GM21381 (cell line): Measurements from ENCODE around the gene SLC6A16.
A peak's percentile ranks its signal among the peaks of the same experiment; 100 is the strongest.
"Not testable (repeated sequence)": the region's sequence is repeated elsewhere in the genome, so short reads cannot be mapped to it uniquely, and the experiment has no call there.

Experiments
- ATAC-seq: cut with Tn5 transposase; IDR thresholded peaks from one replicate; pipeline ENCODE4 v1.9.1; 2021; ENCODE audit warnings: mild to moderate bottlenecking, moderate library complexity; ENCODE audit not compliant: unreplicated experiment

SLC6A16 gene

DNA sequence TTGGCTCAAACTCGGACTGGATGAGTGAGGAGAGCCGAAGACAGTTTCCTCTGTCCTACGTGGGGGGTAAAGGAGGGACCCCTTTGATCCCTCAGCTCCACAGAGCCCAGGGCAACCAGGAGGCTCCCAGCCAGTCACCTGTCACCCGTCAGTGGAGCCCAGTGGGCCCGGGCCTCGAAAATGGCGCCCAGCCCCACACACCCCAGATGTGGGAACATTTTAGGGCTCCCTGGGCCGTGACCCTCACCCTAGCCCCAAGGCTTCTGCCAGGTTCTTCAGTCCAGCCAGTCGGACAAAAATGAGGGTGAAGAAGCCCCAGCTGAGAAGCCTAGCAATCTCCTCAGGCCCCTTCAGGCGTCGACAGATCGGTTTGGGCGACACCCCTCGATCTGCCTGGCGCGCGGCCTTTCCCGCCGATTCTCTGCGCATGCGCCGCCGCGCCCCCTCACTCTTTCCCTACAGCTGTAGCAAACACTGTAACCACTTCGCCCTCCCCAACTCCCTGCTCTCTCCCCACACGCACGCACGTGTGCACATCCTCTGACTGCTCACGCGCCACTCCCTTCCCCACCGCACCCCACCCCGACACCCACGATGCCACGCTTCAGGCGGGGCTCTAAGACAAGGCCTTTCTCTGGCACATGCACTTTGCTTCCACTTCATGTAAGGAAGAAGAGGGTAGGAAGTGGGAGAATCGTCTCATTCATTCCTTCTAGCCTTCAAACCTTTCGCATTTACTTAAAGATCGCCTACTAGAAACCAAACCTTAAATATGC, at the start of gene SLC6A16:
Gene SLC6A16, minus strand, starts transcription at position 391 of the 776 bp plus-strand sequence. CDS start 13,844 bp downstream, outside the sequence.
- no peak for ATAC-seq

GRCh38 chr19:49373174-49373573, 48.2 kb upstream of the SLC6A16 start:
- not testable (repeated sequence) for ATAC-seq

GRCh38 chr19:49371184-49371583, 46.2 kb upstream of the SLC6A16 start:
- ATAC-seq = no peak

GRCh38 chr19:49368711-49369358, 43.8 kb upstream of the SLC6A16 start:
- ATAC-seq = no peak

DNA sequence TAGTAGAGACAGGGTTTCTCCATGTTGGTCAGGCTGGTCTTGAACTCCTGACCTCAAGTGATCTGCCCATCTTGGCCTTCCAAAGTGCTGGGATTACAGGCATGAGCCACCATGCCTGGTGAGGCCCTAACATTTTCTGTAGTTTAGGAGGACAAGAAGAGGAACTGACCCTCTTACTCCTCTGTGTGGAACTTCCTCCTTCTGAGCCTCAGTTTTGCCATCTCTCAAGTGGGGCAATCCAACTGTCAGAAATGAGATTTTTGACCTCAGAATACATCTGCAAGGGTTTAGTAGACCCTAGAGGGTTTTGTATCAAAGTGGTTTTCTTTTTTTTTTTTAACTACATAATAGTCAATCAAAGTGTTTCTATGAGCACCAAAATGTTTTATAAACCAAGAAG, 41.1 kb upstream of the SLC6A16 start:
- no peak for ATAC-seq

DNA sequence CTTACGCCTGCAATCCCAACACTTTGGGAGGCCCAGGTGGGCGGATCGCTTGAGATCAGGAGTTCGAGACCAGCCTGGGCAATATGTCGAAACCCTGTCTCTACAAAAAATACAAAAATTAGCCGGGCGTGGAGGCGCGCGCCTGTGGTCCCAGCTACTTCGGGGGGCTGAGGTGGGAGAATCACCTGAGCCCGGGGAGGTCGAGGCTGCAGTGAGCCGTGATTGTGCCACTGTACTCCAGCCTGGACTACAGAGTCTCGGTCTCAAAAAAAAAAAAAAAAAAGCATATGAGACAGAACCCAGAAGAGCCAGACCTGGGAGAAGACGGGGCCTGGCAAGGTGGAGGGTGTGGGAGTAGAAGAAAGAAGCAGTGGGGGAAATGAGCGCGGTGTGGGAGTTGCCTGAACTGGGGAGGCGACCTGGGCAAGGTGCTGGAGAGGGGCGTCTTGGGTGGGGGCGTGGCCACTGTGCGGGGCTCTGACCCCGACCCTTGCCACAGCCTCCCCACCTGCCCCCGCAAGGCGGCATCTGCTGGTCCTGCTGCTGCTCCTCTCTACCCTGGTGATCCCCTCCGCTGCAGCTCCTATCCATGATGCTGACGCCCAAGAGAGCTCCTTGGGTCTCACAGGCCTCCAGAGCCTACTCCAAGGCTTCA, 39.2 kb upstream of the SLC6A16 start:
- no peak for ATAC-seq

DNA sequence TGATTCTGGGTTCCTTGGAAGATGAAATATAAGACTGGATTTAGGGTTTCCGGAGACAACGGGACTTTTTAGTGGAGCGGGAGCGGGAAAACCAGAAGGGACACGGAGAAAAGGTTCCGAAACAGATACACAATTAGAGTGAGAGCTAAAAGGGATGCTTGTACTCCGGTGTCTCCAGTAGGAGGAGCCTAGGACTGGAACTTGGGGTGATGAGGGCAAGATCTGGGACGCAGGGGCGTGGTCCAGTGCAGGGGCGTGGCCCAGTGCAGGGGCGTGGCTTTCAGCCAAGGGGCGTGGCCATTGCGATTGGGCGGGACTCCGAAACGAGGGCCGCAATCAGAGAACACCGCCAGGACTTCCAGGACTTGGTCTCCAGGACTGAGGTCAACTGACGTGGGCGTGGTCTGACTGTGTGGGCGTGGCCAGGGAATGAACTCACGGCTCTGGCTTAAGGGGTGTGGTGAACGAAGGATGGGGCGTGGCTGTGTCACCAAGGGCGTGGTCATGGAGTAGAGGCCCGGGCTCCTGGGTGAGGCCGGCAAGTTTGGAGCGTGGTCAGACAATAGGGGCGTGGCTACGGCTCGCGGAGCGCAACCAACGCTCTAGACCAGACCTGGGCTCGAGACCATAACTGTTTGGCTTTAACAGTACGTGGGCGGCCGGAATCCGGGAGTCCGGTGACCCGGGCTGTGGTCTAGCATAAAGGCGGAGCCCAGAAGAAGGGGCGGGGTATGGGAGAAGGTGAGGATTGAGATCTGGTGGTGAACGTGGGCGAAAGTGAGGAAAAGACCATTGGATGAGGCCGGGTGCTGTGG, 38.5 kb upstream of the SLC6A16 start, which contains the start of gene DKKL1:
Gene DKKL1, plus strand, starts transcription at position 610 of the 815 bp plus-strand sequence. Its CDS starts 122 bp downstream, at position 732.
- ATAC-seq = peak; percentile 62

DNA sequence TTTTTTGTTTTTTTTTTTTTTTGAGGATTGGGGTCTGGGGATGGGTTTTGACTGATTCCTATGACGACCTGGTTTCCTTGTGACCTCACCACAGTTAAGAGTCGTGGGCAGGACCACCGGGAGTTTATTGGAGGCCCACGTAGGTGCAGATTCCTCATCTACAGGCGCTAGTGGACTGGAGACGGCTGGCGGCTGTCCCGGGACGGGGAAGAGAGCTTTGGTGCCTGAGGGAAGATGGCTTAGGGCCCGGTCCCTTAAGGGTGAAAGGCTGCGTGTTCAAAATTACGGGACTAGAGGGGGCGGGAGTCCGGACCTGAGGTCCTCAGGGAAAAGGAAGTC, 37.9 kb upstream of the SLC6A16 start:
- no peak for ATAC-seq

GRCh38 chr19:49362048-49362928, 37.3 kb upstream of the SLC6A16 start, which contains the start of gene TEAD2:
Gene TEAD2 (minus strand): TSS chr19:49362416. CDS start chr19:49360075, 2,341 bp downstream.
- no peak for ATAC-seq

DNA sequence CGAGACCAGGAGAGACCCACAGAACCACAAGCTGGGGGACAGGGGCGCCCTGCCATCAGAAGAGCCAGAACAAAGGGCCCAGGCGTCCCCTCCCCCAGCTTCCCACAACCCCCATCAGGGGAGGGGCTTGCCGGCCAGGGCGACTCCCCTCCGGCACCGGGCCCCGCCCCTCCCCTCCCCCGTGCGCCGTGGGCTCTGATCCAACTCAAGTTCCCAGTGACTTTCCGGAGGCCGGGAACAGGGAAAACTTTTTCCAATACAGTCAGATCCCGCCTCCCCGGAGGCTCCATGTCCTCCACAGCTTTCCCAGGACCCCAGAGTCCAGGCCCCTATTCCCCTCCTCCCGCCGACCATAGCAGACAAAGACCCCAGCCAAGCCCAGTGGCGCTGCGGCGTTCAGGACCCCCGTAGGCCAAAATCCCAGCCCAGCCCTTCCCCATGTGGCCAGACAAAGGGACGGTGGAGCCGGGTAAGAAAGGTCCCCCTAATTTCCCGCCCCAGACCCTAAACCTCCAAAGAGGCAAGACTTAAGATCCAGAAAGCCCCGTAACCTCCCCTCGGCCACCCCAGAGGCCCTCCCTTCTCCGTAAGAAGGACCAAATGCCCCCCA, 36.6 kb upstream of the SLC6A16 start:
- ATAC-seq = no peak

GRCh38 chr19:49359851-49360820, 35.1 kb upstream of the SLC6A16 start:
- no peak for ATAC-seq

- no peak for ATAC-seq
Observed at GRCh38 chr19:49357186-49357585, 32.2 kb upstream of the SLC6A16 start.

DNA sequence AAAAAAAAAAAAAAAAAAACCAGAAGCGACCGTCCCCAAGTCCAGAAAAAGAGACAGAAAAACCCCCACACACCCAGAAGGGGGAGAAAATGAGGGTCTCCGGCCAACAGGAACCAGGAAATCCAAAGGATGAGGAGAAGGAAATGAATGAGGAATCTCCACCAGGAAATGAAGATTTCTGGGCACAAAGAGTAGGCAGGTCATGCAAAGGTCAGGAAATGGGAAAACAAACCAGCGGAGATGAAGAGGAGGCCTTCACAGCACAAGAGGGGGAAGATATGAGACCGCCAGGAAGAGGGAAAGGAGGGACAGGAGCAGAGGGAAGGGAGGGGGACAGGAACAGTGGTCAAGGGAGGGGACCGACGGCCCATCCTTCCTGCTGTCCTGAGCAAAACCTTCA, 31.4 kb upstream of the SLC6A16 start:
- no peak for ATAC-seq

DNA sequence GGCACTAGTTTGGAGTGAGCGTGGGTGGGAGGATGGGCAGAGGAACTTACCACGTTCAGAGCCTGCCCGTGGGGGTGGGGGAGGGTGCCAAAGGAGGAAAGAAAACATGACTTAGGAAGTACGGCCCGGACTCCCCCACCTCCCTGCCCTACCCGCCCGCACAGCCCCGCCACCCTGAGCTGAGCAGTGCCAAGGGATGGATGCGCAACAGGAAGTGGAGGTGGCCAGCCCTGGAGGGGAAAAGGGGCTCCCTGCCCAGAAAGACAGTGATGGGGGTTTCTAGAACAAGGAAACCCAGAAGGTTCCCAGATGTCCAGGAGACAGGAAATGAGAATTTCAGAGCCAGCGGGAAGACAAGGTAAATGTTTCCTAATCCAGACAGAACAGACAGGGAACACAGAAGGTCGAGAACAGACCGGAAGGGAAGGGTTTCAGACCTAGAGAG, 30.9 kb upstream of the SLC6A16 start:
- no peak for ATAC-seq

- ATAC-seq = no peak
Observed at GRCh38 chr19:49349567-49349966, 24.6 kb upstream of the SLC6A16 start.

DNA sequence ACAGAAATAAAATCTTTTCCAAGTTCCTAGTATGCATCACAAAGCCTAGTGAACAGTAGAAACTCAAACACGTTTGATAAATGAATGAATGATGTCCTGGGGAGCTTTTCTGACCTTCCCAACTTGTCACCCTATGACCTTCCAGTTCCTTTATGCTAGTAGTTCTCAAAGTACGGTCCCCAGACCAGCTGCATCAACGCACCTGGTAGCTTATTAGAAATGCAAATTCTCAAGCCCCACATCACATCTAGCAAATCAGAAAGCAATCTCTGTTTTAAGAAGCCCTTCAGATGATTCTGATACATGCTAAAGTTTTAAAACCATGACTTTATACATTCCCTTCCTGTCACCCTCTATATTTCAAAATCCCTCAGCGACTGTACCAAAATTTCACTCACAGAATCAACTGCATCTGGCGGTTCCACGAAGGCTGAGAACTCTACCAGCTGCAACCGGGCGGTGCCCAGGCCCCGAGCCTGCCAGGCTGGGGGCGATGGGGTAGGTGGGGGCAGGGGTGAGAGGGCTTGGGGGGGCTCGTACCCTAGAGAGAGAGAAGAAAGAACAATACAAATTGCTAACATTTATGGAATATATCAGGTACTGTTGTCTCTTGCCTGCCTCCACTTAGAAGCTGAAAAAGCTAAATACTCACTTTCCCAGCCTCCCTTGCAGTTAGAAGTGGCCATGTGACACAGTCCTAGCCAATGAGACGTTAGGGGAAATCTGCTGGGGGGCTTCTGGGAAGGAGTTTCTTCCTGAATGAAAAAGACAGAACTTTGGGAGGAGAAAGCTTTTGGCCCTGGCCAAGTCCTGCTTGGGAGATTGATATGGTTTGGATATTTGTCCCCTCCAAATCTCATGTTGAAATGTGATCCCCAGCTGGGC, 23.6 kb upstream of the SLC6A16 start:
- no peak for ATAC-seq

DNA sequence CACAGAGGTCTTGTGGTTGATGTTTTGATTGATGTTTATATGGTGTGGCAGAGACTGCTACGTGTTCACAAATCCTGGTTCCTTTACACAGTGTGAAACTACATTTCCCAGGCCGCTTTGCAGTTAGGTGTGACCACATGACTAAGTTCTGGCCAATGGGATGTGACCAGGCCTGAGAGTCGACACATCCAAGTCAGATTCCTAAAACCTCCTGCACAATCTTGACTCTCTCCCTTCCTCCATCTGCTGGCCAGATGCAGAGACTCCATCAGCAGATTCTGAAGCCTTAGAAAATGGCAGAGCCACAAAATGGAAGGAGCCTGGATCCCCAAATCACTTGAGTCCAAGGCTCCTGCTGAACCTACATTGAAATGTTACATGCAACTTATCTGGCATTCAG, 22.8 kb upstream of the SLC6A16 start:
- no peak for ATAC-seq
